GM12801 (cell line): ENCODE results near the gene ZBTB9.

Experiments used
- TF ChIP-seq, protein P1 (sequence below): IDR thresholded peaks from one replicate; pipeline ENCODE4 v1.5.1; 2011; ENCODE audit warnings: control low read depth; ENCODE audit not compliant: insufficient read length; ENCODE audit errors: extremely low read depth

The ZBTB9 gene

DNA sequence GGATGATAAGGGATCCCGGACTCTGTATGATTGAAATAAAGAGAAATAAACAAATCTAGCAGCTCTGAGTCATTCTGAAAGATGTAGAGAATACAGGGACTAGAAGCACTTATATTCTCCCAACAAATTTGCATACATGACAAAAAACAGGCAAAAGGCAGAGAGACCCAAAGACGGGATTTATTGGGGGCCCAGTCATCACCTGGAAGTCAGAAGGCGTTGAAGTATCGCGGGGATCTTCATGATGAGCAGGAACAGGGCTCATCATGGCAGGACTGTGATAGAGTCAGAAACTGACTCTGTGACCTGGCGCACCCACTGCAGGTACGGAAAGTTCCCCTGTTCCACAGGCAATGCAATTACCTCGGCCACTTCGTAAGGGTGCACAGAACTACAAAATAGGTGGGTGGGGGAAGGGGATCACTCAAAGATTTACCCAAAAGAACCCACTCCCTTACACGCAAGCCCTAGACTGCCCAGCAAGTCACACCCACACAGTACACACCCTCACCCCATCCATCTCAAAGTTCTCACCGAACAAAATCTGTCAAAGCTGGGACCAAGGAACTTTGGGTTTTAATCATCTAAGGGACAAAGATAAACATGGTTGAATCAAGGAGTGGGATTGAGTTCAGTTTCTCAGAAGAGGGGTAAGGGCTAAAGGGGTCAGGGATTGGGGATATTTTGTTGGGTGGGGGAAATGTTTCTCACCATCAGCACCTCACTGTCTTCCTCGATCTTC lies 37.8 kb upstream of the ZBTB9 start:
- TF ChIP-seq, protein P1, sequence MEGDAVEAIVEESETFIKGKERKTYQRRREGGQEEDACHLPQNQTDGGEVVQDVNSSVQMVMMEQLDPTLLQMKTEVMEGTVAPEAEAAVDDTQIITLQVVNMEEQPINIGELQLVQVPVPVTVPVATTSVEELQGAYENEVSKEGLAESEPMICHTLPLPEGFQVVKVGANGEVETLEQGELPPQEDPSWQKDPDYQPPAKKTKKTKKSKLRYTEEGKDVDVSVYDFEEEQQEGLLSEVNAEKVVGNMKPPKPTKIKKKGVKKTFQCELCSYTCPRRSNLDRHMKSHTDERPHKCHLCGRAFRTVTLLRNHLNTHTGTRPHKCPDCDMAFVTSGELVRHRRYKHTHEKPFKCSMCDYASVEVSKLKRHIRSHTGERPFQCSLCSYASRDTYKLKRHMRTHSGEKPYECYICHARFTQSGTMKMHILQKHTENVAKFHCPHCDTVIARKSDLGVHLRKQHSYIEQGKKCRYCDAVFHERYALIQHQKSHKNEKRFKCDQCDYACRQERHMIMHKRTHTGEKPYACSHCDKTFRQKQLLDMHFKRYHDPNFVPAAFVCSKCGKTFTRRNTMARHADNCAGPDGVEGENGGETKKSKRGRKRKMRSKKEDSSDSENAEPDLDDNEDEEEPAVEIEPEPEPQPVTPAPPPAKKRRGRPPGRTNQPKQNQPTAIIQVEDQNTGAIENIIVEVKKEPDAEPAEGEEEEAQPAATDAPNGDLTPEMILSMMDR = no peak

DNA sequence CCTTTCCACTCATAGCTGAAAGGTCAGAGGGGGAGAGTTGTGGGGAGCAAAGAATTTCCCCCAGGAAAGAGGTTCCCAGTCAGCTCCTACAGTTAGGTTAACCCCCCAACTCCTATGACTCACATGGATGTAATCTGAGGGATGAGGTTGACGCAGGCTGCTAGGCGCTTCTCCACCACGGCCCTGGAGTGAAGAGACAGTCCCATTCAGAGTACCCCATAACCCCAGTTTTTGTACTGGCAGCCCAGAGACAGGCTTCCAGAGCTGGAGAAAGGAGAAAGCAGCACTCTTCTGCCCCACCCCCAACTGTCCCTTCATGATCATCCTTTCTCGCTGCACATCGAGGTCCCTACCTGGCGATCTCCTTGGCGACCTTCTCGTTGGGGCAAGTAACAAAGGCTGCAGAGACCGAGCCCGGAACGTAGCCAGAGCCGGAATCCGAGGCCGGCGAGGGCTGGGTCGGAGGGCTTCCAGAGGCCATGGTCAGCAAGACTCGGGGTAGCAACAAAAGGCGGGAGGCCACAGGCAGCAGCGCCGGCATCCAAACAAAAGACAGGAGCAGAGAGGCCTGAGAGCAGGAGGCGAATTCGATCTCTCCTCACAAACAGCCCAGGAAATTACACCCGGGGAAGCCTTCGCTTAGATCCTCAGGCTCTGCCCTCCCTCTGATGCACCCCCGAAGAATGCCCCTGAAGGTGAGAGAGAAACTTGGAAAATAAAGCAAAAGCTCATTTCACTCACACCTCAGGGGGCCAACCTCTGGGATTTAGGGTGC lies 37.1 kb upstream of the ZBTB9 start:
- TF ChIP-seq, protein P1 = no peak

DNA sequence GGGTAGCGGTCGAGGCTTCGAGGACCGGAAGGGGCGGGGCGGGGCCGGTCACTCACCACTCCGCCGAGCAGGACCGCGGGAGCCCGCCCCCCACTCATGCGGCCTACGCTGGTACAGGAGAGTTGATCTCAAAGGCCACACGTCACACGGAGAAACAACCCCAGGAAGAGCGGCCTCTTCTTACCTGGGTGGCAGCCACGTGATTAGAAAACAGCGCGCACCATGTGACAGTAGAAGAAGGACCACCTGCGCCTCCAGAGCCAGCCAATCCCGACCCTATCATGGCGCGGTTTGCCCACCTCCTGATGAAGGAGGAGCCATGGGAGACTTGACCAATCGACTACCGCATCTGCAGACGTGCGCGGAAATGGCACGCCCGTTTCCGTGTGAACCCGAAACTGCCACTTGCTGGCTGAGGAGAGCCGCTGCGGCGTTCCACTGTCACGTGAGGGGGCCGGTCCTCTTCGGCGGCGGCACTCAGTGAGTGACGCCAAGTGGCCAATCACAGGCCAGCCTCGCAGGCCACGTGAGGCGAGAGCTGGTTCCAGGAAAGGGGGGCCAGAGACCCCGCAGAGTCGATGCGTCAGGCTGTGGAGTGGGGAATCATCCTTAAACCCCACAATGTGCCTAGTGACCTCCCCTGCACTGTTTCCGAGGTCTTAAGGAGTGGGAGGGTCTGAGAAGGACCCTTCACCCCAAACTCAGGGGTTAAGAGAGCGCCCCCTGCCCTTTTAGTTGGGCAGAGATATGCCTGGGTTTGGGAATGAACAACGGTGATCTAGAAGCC lies 36.3 kb upstream of the ZBTB9 start, which contains the start of gene CUTA:
CUTA (minus strand) TSS at position 205 of the 787 bp plus-strand sequence; CDS start at position 98, 107 bp downstream.
- TF ChIP-seq, protein P1 = no peak

DNA sequence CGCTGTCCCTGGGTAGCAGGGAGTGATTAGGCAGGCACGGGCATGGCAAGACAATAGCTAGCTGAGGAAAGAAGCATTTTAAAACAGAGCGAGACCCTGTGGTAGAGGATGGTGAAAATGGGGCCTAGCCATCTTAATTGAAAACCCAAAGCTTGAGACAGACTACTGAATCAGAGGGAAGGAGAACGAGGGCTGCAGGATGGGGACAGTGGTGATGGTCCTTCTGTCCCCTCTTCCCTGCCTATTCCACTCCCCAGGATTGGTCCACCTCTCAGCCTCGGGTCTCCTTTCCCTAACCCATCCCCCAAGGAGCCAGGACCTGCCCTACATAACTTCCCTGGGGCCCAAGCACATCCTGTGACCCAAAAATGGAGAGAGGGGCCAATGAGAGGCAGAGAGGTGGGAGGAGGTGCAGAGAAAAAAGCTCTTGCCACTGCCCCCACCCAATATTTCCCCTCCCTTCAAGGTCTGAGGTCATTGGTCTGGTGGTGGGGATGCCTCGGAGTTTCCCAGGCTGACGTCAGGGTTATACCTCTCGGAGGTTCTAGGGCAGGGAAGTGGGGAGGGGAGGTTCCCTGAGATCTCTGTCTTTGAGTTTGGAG lies 35.6 kb upstream of the ZBTB9 start:
- TF ChIP-seq, protein P1 = no peak

DNA sequence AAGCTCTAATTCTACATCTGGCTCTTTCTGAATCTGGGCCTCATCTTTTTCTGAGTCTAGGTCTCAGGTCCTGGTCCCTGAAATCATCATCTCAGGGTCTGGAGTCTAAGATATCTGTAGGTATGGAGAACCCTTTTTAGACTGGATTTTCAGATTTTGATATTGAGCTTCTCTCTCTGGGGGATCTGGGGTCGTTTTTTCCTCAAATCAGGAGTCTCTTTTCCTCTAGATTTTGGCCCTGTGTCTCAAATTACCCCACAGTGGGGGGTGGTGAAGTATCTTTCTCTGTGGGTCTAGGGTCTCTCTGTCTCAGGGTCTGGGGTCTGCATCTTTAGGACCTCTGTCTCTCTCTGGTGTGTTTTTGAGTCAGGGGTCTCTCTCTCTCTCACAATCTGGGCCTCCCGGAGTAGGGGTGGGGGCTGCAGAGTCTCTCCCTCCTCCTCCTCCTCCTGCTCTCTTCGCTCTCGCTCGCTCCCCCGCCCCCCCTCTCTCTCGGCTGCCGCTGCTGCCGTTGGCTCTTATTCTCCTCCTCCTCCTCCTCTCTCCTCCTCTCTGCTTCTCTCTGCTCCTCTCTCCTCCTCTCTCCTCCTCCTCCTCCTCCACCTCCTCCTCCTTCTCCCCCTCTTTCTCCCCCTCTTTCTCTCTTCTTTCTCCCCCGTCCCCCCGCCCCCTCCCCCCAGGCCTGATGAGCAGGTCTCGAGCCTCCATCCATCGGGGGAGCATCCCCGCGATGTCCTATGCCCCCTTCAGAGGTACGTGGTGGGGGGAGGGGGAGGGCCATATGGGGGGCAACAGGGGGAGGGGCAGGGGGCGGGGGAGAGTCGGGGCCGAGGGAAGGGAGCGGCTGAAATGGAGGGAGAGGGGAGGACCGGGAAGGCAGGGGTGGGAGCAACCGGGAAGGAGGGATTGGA lies 34.5 kb upstream of the ZBTB9 start, which contains the start of gene SYNGAP1:
SYNGAP1 (plus strand) TSS at position 486 of the 911 bp plus-strand sequence; CDS start at position 686, 200 bp downstream.
- TF ChIP-seq, protein P1 = no peak

DNA sequence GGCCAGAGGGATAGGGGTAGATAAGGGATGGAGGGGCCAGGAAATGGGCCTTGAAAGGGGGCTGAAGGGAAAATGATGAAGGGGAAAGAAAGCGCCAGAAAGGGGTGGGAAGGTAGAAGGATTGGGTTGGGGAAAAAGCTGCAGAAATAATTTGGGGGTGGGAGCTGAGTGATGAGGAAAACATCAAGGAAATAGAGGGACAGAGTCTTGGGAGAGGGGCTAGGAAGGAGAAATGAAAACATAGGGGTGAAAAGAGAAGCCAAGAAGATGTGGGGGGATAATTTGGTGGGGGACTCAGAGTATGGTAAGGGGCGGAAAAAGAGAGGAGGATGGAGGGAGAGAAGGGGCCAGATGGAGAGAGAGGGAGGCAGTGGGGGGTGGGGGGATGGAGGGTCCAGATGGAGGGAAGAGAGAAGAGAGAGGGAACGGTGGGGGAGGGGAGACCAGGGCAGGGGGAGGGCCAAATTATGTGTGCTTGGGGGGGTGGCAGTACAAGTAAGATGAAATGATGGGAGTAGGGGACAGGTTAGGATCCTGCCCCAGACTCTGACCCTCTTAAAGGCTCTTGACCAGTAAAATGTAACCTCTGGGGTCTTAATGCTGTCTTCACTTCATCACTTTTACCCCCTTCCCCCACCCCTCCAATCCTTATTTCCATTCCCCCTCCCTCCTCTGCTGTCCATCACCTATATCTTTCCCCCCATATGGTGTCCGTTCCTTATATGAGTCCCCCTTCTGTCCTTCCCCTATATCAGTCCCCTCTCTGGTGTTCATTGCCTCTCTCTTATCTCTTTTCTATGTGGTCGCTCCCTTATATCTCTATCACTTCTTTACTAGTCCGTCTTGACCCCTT lies 33.7 kb upstream of the ZBTB9 start:
- TF ChIP-seq, protein P1 = no peak
